GM19023 (cell line): ENCODE data around the gene ARID1B.

ENCODE experiments used
- ATAC-seq: cut with Tn5 transposase; IDR thresholded peaks from one replicate; pipeline ENCODE4 v1.9.1; 2021; ENCODE audit warnings: mild to moderate bottlenecking, moderate library complexity; ENCODE audit not compliant: unreplicated experiment

Gene ARID1B

DNA sequence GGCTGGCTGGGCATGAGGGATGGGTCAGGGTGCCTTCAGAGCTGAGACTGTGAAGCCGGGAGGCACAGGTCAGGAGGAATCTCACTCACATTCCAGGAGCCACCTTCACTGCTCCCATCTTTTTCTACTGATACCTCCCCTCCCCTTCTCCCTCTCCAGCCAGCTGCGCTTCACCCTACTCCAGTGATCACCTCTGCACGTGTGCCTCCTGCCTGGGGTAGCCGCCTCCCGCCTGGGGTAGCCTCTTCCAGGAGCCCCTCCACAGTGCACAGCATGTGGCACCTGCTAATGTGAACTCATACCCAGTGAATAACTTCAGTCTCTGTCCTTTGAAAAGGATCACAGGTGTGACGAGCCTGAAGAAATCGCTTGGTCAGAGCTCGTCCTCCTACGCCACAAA, 313.6 kb downstream of the ARID1B start:
- ATAC-seq, result no peak

DNA sequence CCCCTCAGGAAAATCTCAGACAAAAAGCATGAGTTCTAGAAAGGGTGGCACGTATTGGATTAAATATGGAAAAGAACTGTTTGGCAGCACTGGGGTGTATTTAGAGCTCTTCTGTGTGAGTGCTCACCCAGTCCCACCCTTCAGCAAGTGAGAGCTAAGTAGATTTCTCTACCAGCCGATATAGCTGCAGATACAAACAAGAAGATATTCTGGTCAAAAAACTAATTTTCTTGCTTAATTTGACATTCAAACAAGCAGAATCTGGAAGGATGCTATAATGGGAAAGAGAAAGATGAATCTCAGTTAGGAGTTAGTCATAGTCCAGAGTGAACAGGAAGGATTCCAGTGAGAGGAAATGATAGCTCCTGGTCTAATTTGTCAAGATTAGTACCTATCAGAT, 314.1 kb downstream of the ARID1B start:
- no peak for ATAC-seq

- ATAC-seq, result no peak
Observed at GRCh38 chr6:157091856-157092460, 314.8 kb downstream of the ARID1B start.

DNA sequence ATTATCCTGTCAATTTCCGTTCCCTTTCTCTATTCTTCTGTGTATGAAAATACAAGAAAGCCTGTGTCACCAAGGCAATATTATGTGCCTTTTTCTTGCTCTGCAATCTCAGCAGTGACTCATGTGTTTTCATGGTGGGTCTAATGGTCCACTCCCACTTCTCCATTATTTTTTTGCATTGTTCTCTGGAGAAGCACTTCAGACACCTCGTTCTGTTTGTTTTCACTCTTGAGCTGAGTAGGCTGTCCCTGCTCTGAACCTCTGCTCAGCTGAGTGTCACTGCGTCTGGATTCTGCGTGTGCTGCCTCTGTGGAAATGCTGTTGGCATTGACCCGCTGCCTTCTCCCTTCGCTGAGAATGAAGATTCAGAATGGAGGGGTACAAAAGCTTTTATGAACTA, 315.6 kb downstream of the ARID1B start:
- ATAC-seq, result no peak

DNA sequence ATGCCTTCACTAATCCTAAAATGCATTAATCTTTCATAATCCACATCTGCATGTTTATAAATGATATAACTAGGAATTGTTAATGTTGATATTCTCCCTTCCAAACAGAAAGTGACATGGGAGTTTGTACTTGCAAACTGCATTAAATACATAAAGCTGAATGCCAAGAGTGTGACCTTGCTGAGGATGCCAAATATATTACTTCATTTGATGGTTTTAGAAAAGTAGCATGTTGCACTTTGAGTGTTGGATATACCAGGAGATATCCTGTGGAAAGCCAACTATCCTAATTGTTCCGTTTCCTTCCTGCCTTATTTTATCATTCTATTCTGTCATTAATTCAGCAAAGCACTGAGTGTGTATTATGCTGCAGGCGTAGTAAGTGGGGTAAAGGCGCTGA, 316.4 kb downstream of the ARID1B start:
- no peak for ATAC-seq

DNA sequence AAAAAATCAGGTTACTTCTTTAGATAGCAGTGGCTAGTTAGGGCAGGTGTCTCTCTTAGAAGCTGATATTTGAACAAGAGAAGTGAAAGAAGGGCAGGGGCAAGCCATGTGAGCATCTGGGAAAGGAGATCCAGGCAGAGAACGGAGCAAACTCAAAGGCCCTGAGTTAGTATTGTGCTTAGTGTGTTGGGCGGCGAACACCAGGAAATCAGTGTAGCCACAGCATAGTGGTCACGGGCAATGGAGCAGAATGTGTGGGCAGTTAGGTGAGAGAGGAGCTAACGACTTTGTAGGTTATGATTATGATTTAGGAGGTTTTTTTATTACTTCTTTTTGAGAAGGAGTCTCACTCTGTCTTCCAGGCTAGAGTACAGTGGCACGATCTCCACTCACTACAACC, 316.9 kb downstream of the ARID1B start:
- ATAC-seq, result no peak

DNA sequence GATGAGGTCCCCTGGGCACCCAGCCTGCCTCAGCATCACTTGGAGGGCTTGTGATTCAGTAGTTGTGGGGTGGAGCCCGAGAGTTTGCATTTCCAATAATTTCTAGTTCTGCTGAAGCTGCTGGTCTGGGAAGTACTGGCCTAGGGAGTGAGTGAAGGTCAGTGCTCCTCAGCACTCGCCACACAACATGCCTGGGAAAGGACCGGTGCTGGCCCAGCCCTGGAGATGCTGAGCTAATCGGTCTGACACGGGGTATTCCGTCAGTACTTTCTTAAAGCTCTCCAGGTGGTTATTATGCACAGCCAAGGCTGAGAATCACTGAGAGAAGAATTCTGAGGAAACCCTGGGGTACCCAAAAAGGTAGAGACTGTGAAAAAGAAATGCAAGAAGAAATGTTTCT, 317.9 kb downstream of the ARID1B start:
- ATAC-seq, result no peak

GRCh38 chr6:157095569-157095968, 318.4 kb downstream of the ARID1B start:
- no peak for ATAC-seq

DNA sequence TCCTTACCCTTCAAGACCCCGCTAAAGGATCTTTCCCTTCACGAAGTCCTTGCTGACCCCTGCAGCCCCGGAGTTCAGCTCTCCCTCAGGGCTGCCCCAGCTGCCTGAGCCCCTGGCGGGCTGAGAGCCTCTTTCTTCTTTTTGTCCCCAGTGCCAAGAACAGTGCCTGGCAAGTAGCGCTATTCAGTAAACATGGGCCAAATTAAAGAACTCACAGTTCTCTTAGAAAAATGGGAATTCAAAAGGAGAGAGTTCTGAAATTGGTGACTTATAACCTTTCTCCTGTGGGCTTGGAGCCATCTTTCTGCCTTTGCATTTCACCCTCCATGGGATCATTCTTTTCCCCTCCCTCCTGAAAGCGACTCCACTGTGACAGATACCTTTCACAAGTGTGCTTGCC, 318.9 kb downstream of the ARID1B start:
- no peak for ATAC-seq

GRCh38 chr6:157096522-157096921, 319.3 kb downstream of the ARID1B start:
- ATAC-seq, result no peak

- ATAC-seq, result no peak
Observed at GRCh38 chr6:157097255-157097955, 320.2 kb downstream of the ARID1B start.

GRCh38 chr6:157098999-157099398, 321.8 kb downstream of the ARID1B start:
- ATAC-seq, result no peak

- ATAC-seq, result peak; percentile 93
Observed at GRCh38 chr6:157099912-157100593, 322.9 kb downstream of the ARID1B start.

DNA sequence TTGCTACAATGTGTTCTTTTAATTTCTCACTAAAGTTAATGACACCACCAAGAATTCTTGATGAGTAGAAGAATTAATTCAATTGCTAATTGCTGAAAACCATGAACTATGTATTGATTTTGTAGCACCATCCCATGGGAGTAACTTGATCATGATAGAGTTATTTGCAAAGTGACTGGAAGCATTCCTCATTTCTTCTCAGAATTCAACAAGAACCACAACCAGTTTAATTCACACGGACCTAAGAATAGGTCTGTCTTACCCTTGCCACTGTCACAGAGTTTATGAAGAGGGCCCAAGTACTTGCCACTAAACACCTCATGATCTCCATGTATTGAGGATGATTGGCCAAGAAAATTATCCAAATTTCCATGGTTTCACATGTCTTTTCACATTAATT, 324.0 kb downstream of the ARID1B start:
- ATAC-seq, result no peak

- ATAC-seq, result no peak
Observed at GRCh38 chr6:157104803-157105202, 327.6 kb downstream of the ARID1B start.

- ATAC-seq, result no peak
Observed at GRCh38 chr6:157106487-157106886, 329.3 kb downstream of the ARID1B start.

DNA sequence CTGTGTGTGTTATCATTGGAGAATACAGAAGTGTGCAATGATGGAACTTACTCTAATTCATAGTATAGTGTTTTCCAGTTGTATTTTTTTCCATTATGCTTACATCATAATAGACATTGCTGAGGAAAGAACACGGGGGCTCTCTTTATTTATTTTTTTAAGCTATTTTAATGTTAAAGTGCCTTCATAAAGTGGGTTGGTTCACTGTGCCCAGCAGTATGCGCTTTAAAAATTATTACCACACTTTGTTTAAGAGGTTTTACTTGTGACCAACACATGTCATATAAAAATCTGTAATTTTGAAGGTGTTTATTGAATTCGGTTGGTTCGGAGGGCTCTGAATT, 330.4 kb downstream of the ARID1B start:
- no peak for ATAC-seq

GRCh38 chr6:157107915-157108651, 330.9 kb downstream of the ARID1B start:
- ATAC-seq, result no peak

DNA sequence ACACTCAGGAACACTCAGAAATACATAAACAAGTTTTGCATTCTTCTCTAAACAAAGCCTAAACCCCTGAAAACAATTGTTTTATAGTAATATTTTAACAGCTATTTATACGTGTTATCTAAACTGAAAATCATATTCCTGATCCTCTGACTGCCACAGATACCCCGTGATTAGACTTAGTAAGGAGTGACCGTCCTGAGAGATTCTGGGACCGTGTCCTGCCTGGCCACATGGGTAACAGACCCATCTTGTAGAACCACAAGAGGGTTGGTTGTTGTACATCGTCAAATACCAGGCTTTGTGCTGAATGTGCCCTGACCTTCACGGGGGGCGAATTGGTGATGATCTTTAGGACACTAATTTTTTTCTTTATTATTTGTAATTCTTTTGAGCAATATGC, 331.7 kb downstream of the ARID1B start:
- no peak for ATAC-seq

DNA sequence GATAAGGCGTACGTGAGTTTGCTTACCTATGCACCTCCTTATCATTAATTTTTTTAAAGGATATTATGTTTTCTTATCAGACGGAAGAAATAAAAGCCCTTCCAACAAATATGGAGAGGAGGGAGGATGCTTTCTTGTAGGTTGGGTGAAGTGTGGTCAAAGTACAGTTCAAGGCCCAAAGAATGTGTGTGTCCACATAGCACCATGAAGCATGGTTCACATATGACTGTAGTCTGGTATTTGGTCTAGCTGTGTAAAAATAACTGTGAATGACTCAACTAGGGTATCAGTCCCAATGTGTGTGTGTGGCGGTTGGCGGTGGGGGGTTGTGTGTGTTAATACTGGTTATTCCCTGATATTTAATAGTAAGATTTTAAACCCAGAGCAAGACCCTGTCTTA, 333.4 kb downstream of the ARID1B start:
- no peak for ATAC-seq

DNA sequence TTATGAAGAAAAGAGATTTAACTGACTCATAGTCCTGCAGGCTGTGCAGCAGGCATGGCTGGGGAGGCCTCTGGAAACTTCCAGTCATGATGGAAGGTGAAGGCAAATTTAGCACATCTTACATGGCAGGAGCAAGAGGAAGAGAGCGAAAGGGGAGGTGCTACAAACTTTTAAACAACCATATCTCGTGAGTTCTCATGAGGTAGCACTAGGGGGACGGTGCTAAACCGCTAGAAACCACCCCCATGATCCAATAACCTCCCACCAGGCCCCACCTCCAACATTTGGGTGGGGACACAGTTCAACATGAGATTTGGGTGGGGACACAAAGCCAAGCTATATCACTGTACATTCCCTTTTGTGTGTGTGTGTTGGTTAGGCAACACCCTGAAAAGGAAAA, 336.2 kb downstream of the ARID1B start:
- ATAC-seq, result no peak

- ATAC-seq, result no peak
Observed at GRCh38 chr6:157116426-157116825, 339.2 kb downstream of the ARID1B start.
